ENCODE data around the gene RAB40C. TPM values are rescaled to one million over a fixed set of nuclear protein-coding genes. Genes with fewer than 3 reads are reported as not detected.

Gene RAB40C
- total and polyA plus RNA-seq, 9 of the 15 experiments (the other 6 are each of a cell fraction or from before 2014, with no cell fraction given), result 0.17 to 23.4 (median 8.7) TPM

GRCh38 chr16:565419-566330 lies 24.2 kb upstream of the RAB40C start:
- ATAC-seq (0 out of 3 replicates have a peak, but pooled peaks have one; percentile 1), FAIRE-seq (no peak), DNase-seq (ENCODE audit: extremely low read depth in 1 of 4, low spot score in 3 of 4) (peak in 3 of 4 experiments; percentile 38 to 49 (median 45))
- Histone ChIP-seq H3K36me3 (ENCODE audit: control insufficient read depth, insufficient read depth, low read length) (no peaks in the 10 kb centered on the region), H3K27me3 (ENCODE audit: control insufficient read depth in 2 of 2, insufficient read depth in 2 of 2, low read length in 2 of 2) (peaks cover 3 to 17% of the 10 kb centered on the region in 2 experiments; a peak in 4 of 5 replicates), H4K20me1 (replicated peaks; ENCODE audit: control insufficient read depth, insufficient read depth, low read length) (no peaks in the 10 kb centered on the region), H2AFZ (ENCODE audit: low read depth, low read length) (peak overlapping the region; percentile 81), H3K4me3 (no peak overlapping the region), H3K79me2 (ENCODE audit: control insufficient read depth, insufficient read depth, low read length) (peaks cover 31% of the 10 kb centered on the region), H3K9me3 (replicated peaks; ENCODE audit: control insufficient read depth, insufficient read depth, low read depth, low read length) (no peaks in the 10 kb centered on the region), H3K4me2 (ENCODE audit: insufficient read depth, low read length) (peak overlapping the region; percentile 78; the same call in 1 of the 2 replicates), H3K4me1 (replicated peaks in 1 of 2; ENCODE audit: control insufficient read depth in 2 of 2, insufficient read depth in 2 of 2, low read length in 2 of 2) (peaks cover 40 to 93% of the 10 kb centered on the region in 2 experiments), H3K9ac (ENCODE audit: insufficient read depth in 1 of 2, low read depth in 2 of 2, low read length in 2 of 2) (peak overlapping the region; percentile 66 to 88; a peak in 3 of 4 replicates), H3K27ac (ENCODE audit: extremely low read depth, low read depth, low read length) (peak overlapping the region; percentile 81; the same call in 2 of the 3 replicates), H3K9me1 (ENCODE audit: control insufficient read depth, insufficient read depth, low read length) (no peaks in the 10 kb centered on the region)
- in situ Hi-C loops (cut with MboI), result no loop called here
- POLR2A ChIA-PET, result interaction anchor here (0.8 kb wide), 1 partner anchor 23 kb away, joined by 3 read pairs; no protein-coding TSS in a partner anchor
- intact Hi-C loops (cut with micrococcal nuclease), result loop anchor here (5.0 kb wide), 1 partner anchor 38 kb away; the partner anchor contains the start of gene CAPN15
- CTCF ChIA-PET (ENCODE audit: low intra/inter-chr PET ratio), result no interaction called here
- no TSS peak for BruUV-seq (replicated peaks)
- 43% methylated on average over 24 of the region's 35 CpGs for WGBS (ENCODE audit: insufficient coverage, low coverage, missing lambda C conversion rate)
- TF ChIP-seq ZNF592 (IDR thresholded peaks at IDR 0.05) (peak; percentile 34; the same call in 1 of the 2 replicates), STAT5A (IDR thresholded peaks at IDR 0.05; ENCODE audit: borderline replicate concordance, low read length) (no peak), STAG1 (CRISPR knock-in tag; IDR thresholded peaks at IDR 0.05; ENCODE audit: borderline replicate concordance) (0 out of 2 replicates have a peak, but pooled peaks have one; percentile 21), MYNN (IDR thresholded peaks at IDR 0.05) (0 out of 2 replicates have a peak, but pooled peaks have one; percentile 19), MYNN (CRISPR knock-in tag; IDR thresholded peaks at IDR 0.05) (no peak), CTBP1 (IDR thresholded peaks at IDR 0.05; ENCODE audit: borderline replicate concordance) (no peak), FOXP1 (CRISPR knock-in tag; IDR thresholded peaks at IDR 0.05) (no peak), ZBTB26 (CRISPR knock-in tag; IDR thresholded peaks at IDR 0.05) (no peak), GATA2 (CRISPR knock-in tag; IDR thresholded peaks at IDR 0.05) (peak; percentile 43; the same call in 1 of the 2 replicates), IRF1 (CRISPR knock-in tag; IDR thresholded peaks at IDR 0.05; ENCODE audit: borderline replicate concordance) (no peak), VEZF1 (CRISPR knock-in tag; IDR thresholded peaks at IDR 0.05) (peak; percentile 61), CBFB (CRISPR knock-in tag; IDR thresholded peaks at IDR 0.05) (0 out of 2 replicates have a peak, but pooled peaks have one; percentile 2)
